ENCODE results near the gene PLA2G4B.

Gene PLA2G4B

GRCh38 chr15:41890050-41890690, 51.5 kb downstream of the PLA2G4B start:
- TF ChIP-seq CTCF (IDR thresholded peaks at IDR 0.05) (no peak), ZFX (IDR thresholded peaks at IDR 0.05; ENCODE audit: borderline replicate concordance) (no peak)

GRCh38 chr15:41891226-41891625, 52.6 kb downstream of the PLA2G4B start:
- no peak overlapping the region for H3K27ac ChIP-seq
- no peak for TF ChIP-seq CTCF (IDR thresholded peaks at IDR 0.05)
- TF ChIP-seq ZFX (IDR thresholded peaks at IDR 0.05; ENCODE audit: borderline replicate concordance) = no peak

More at GRCh38 chr15:41890050-41890690, 51.5 kb downstream of the PLA2G4B start:
- H3K27ac ChIP-seq = no peak overlapping the region

GRCh38 chr15:41891946-41892345, 53.3 kb downstream of the PLA2G4B start:
- no peak for TF ChIP-seq ZFX (IDR thresholded peaks at IDR 0.05; ENCODE audit: borderline replicate concordance)
- TF ChIP-seq CTCF (IDR thresholded peaks at IDR 0.05) = no peak
- no peak overlapping the region for H3K27ac ChIP-seq

GRCh38 chr15:41892621-41893421, 54.2 kb downstream of the PLA2G4B start:
- TF ChIP-seq ZFX (IDR thresholded peaks at IDR 0.05; ENCODE audit: borderline replicate concordance) (no peak), CTCF (IDR thresholded peaks at IDR 0.05) (no peak)
- H3K27ac ChIP-seq = no peak overlapping the region

GRCh38 chr15:41893422-41894250, 55.0 kb downstream of the PLA2G4B start, which contains the start of gene SPTBN5:
TSS of gene SPTBN5 (minus strand) at chr15:41894053. CDS start at chr15:41893497, 556 bp downstream.
- no peak within 1 kb of the TSS for H3K27ac ChIP-seq
- TF ChIP-seq CTCF (IDR thresholded peaks at IDR 0.05) = no peak
- no peak for TF ChIP-seq ZFX (IDR thresholded peaks at IDR 0.05; ENCODE audit: borderline replicate concordance)

GRCh38 chr15:41894251-41894790, 55.7 kb downstream of the PLA2G4B start:
- no peak overlapping the region for H3K27ac ChIP-seq
- TF ChIP-seq ZFX (IDR thresholded peaks at IDR 0.05; ENCODE audit: borderline replicate concordance) = no peak
- no peak for TF ChIP-seq CTCF (IDR thresholded peaks at IDR 0.05)

All from 22Rv1 (cell line).